H9 (cell line): Measurements from ENCODE around the gene ARHGAP15. TPM values are rescaled to one million over a fixed set of nuclear protein-coding genes. Genes with fewer than 3 reads are reported as not detected.

ENCODE experiments used
- DNase-seq: peaks from one replicate; pipeline ENCODE4 v3.0.0-alpha.2; 2017
- H2AFZ ChIP-seq: one replicate; pipeline ENCODE4 v1.6.1; 2013; ENCODE audit warnings: mild to moderate bottlenecking, low read length, control low read depth, moderate library complexity
- H2AK5ac ChIP-seq: 2 replicates; pipeline ENCODE4 v1.6.1; 2013; ENCODE audit warnings: low read length, control low read depth, mixed read lengths; ENCODE audit not compliant: insufficient read length
- H2BK120ac ChIP-seq: one replicate; pipeline ENCODE4 v1.6.1; 2013; ENCODE audit warnings: low read depth, mild to moderate bottlenecking, low read length, control low read depth, inconsistent platforms; ENCODE audit not compliant: poor library complexity, severe bottlenecking
- H2BK12ac ChIP-seq: 2 replicates; pipeline ENCODE4 v1.6.1; 2013; ENCODE audit warnings: low read length, control low read depth, mixed read lengths, low read depth; ENCODE audit not compliant: insufficient read length
- H2BK15ac ChIP-seq: 2 replicates; pipeline ENCODE4 v1.6.1; 2013; ENCODE audit warnings: low read depth, low read length, control low read depth
- H2BK20ac ChIP-seq: one replicate; pipeline ENCODE4 v1.6.1; 2013; ENCODE audit warnings: low read depth, mild to moderate bottlenecking, low read length, control low read depth, inconsistent platforms; ENCODE audit not compliant: poor library complexity, severe bottlenecking
- H2BK5ac ChIP-seq: 2 replicates; pipeline ENCODE4 v1.6.1; 2013; ENCODE audit warnings: low read length, control low read depth, mixed read lengths; ENCODE audit not compliant: insufficient read length
- H3K14ac ChIP-seq: 2 replicates; pipeline ENCODE4 v1.6.1; 2013; ENCODE audit warnings: low read length, control low read depth; ENCODE audit not compliant: insufficient read depth
- H3K18ac ChIP-seq: 2 replicates; pipeline ENCODE4 v1.6.1; 2013; ENCODE audit warnings: low read depth, mild to moderate bottlenecking, mixed read lengths, low read length, control low read depth; ENCODE audit not compliant: insufficient read length
- H3K23ac ChIP-seq: 2 replicates; pipeline ENCODE4 v1.6.1; 2013; ENCODE audit warnings: low read length, control low read depth, mixed read lengths, low read depth; ENCODE audit not compliant: insufficient read length
- H3K23me2 ChIP-seq: 2 replicates; pipeline ENCODE4 v1.6.1; 2013; ENCODE audit warnings: low read depth, mild to moderate bottlenecking, mixed read lengths, low read length, control low read depth; ENCODE audit not compliant: insufficient read length, poor library complexity, severe bottlenecking
- H3K27ac ChIP-seq: 2 replicates; pipeline ENCODE4 v1.5.1; 2013; ENCODE audit warnings: low read length, control low read depth, mixed read lengths, low read depth; ENCODE audit not compliant: insufficient read length
- H3K27me3 ChIP-seq: 2 replicates; pipeline ENCODE4 v1.6.1; 2013; ENCODE audit warnings: low read length, control low read depth, inconsistent platforms; ENCODE audit not compliant: insufficient read depth
- H3K4ac ChIP-seq: 2 replicates; pipeline ENCODE4 v1.6.1; 2013; ENCODE audit warnings: low read depth, mild to moderate bottlenecking, control low read depth, inconsistent platforms, low read length, moderate library complexity
- H3K4me1 ChIP-seq: 2 replicates; pipeline ENCODE4 v1.6.1; 2013; ENCODE audit warnings: low read length, control low read depth, inconsistent platforms; ENCODE audit not compliant: insufficient read depth
- H3K4me2 ChIP-seq: 2 replicates; pipeline ENCODE4 v1.6.1; 2013; ENCODE audit warnings: low read length, control low read depth, mixed read lengths; ENCODE audit not compliant: insufficient read length, insufficient read depth
- H3K56ac ChIP-seq: 2 replicates; pipeline ENCODE4 v1.6.1; 2013; ENCODE audit warnings: low read depth, mild to moderate bottlenecking, mixed read lengths, low read length, control low read depth; ENCODE audit not compliant: insufficient read length
- H3K79me1 ChIP-seq: 2 replicates; pipeline ENCODE4 v1.6.1; 2013; ENCODE audit warnings: low read depth, mild to moderate bottlenecking, moderate library complexity, low read length, control low read depth, inconsistent platforms; ENCODE audit not compliant: insufficient read depth, poor library complexity, severe bottlenecking
- H3K79me2 ChIP-seq: 2 replicates; pipeline ENCODE4 v1.6.1; 2013; ENCODE audit warnings: low read length, control low read depth, inconsistent platforms; ENCODE audit not compliant: insufficient read depth
- H3K9ac ChIP-seq: 2 replicates; pipeline ENCODE4 v1.6.1; 2013; ENCODE audit warnings: low read length, control low read depth, mixed read lengths; ENCODE audit not compliant: insufficient read length; ENCODE audit errors: extremely low read depth
- H3K9me3 ChIP-seq: one replicate; pipeline ENCODE4 v1.6.1; 2013; ENCODE audit warnings: low read depth, low read length, inconsistent platforms; ENCODE audit not compliant: control insufficient read depth
- H3T11ph ChIP-seq: one replicate; pipeline ENCODE4 v1.6.1; 2013; ENCODE audit warnings: mild to moderate bottlenecking, low read length, control low read depth, inconsistent platforms
- H4K20me1 ChIP-seq: one replicate; pipeline ENCODE4 v1.6.1; 2013; ENCODE audit not compliant: control insufficient read depth, insufficient read length, insufficient read depth
- H4K5ac ChIP-seq: 2 replicates; pipeline ENCODE4 v1.6.1; 2013; ENCODE audit warnings: low read depth, mild to moderate bottlenecking, mixed read lengths, low read length, control low read depth; ENCODE audit not compliant: insufficient read length
- H4K8ac ChIP-seq: replicated peaks from 2 replicates; pipeline ENCODE4 v1.6.1; 2013; ENCODE audit warnings: low read length, control low read depth, mixed read lengths, low read depth; ENCODE audit not compliant: insufficient read length
- H4K91ac ChIP-seq: 2 replicates; pipeline ENCODE4 v1.6.1; 2013; ENCODE audit warnings: low read depth, mild to moderate bottlenecking, moderate library complexity, mixed read lengths, low read length, control low read depth; ENCODE audit not compliant: insufficient read length
- H3K27ac Mint-ChIP-seq, 3 experiments: 2 replicates in 2 of 3; 3 replicates in 1 of 3; pipeline ENCODE4 v1.8.0; 2020 to 2021; ENCODE audit warnings: mixed read lengths in 3 of 3, mild to moderate bottlenecking in 1 of 3, moderate library complexity in 1 of 3
- H3K27me3 Mint-ChIP-seq: 2 replicates; pipeline ENCODE4 v1.8.0; 2021; ENCODE audit warnings: low read depth, mild to moderate bottlenecking, moderate library complexity, mixed read lengths
- H3K36me3 Mint-ChIP-seq, 3 experiments: 2 replicates in 2 of 3; 3 replicates in 1 of 3; pipeline ENCODE4 v1.8.0; 2020 to 2021; ENCODE audit warnings: low read depth in 3 of 3, mixed read lengths in 3 of 3; ENCODE audit not compliant: insufficient read depth in 1 of 3
- H3K4me1 Mint-ChIP-seq, 2 experiments: 2 replicates each; pipeline ENCODE4 v1.8.0; 2020; ENCODE audit warnings: mixed read lengths in 2 of 2
- H3K4me3 Mint-ChIP-seq, 2 experiments: 2 replicates in 1 of 2; 3 replicates in 1 of 2; pipeline ENCODE4 v1.8.0; 2020 to 2021; ENCODE audit warnings: mild to moderate bottlenecking in 2 of 2, mixed read lengths in 2 of 2, moderate library complexity in 1 of 2
- H3K9me3 Mint-ChIP-seq, 2 experiments: 2 replicates in 1 of 2; 3 replicates in 1 of 2; pipeline ENCODE4 v1.8.0; 2020; ENCODE audit warnings: mild to moderate bottlenecking in 2 of 2, mixed read lengths in 2 of 2, moderate library complexity in 1 of 2
- CTCF ChIP-seq: fragments of 200-600 bp; sonication (generic); conservative IDR thresholded peaks from 3 replicates; pipeline ENCODE4 v1.8.0; 2021; ENCODE audit warnings: antibody characterized with exemption, mild to moderate bottlenecking
- WGBS: extraction: QIAGEN DNeasy Blood & Tissue Kit; methylation state at CpG from one replicate; pipeline ENCODE4 v1.1.7; 2013; ENCODE audit warnings: missing lambda C conversion rate, low lambda C conversion rate, mixed read lengths; ENCODE audit not compliant: insufficient read length; ENCODE audit errors: extremely low coverage; 5-methylcytosine and 5-hydroxymethylcytosine counted together
- total RNA-seq: library from RNA; stranded (reverse); gene quantifications from 2 replicates; pipeline ENCODE4 v1.2.1, GENCODE V29; 2021

The ARHGAP15 gene
- total RNA-seq, 1 experiment from 2014 or later, result not detected

- Histone ChIP-seq H3K4me1 (no peaks in the 10 kb centered on the region), H3K27ac (no peak overlapping the region), H3K79me2 (no peaks in the 10 kb centered on the region), H2BK20ac (no peak overlapping the region), H4K91ac (no peak overlapping the region), H3K4me2 (no peak overlapping the region), H3K4ac (no peak overlapping the region), H3T11ph (no peak overlapping the region), H3K9me3 (no peaks in the 10 kb centered on the region), H2AFZ (no peak overlapping the region), H4K5ac (no peak overlapping the region), H3K56ac (no peak overlapping the region), H3K18ac (no peak overlapping the region), H4K20me1 (no peaks in the 10 kb centered on the region), H2AK5ac (no peak overlapping the region), H3K9ac (no peak overlapping the region), H4K8ac (no peak overlapping the region), H2BK120ac (no peak overlapping the region), H3K23ac (no peak overlapping the region), H3K14ac (no peak overlapping the region), H3K23me2 (no peaks in the 10 kb centered on the region), H3K27me3 (no peaks in the 10 kb centered on the region), H2BK5ac (no peak overlapping the region), H2BK12ac (no peak overlapping the region), H2BK15ac (no peak overlapping the region), H3K79me1 (no peaks in the 10 kb centered on the region)
- H3K27me3 Mint-ChIP-seq, result no peaks in the 10 kb centered on the region
- no peak for DNase-seq
- H3K36me3 Mint-ChIP-seq, result no peaks in the 10 kb centered on the region
- peaks cover 5 to 7% of the 10 kb centered on the region in 2 experiments; a peak in 3 of 4 replicates for H3K4me1 Mint-ChIP-seq
- H3K27ac Mint-ChIP-seq, result no peak overlapping the region
- no peaks in the 10 kb centered on the region for H3K9me3 Mint-ChIP-seq
- no peak overlapping the region for H3K4me3 Mint-ChIP-seq
- TF ChIP-seq CTCF, result no peak
- no CpG with 5 or more reads among the region's 3 CpGs for WGBS
Measured at GRCh38 chr2:143219266-143219665, 90.0 kb downstream of the ARHGAP15 start.
